HEK293 (cell line): ENCODE data around the gene STIL.

Experiments
- CTCF ChIA-PET: fragments of 350-600 bp; formaldehyde crosslinking; extraction: SDS; loops from one replicate; lab custom pipeline; 2021; ENCODE audit warnings: antibody characterized with exemption; lab: Yijun Ruan, JAX
- POLR2A ChIA-PET: fragments of 300-600 bp; formaldehyde crosslinking; extraction: SDS; loops from one replicate; lab custom pipeline; 2020; ENCODE audit warnings: antibody characterized with exemption, inconsistent platforms; lab: Yijun Ruan, JAX
- H3K27ac ChIP-seq: fragments of 200-500 bp; sonication (Bioruptor generic); 2 replicates; pipeline ENCODE4 v1.5.1; 2014; ENCODE audit warnings: low read depth, low read length, control low read depth, inconsistent platforms; ENCODE audit errors: extremely low read depth
- H3K36me3 ChIP-seq, 2 experiments: fragments of 200-500 bp in 1 of 2; sonication (Bioruptor generic) in 1 of 2; 1 replicate in 1 of 2; 2 replicates in 1 of 2; pipeline ENCODE4 v1.5.1; 2014 to 2017; ENCODE audit warnings: inconsistent platforms in 2 of 2, low read length in 2 of 2; ENCODE audit not compliant: control insufficient read depth in 2 of 2, insufficient read depth in 1 of 2
- H3K4me1 ChIP-seq: fragments of 200-500 bp; sonication (Bioruptor generic); 2 replicates; pipeline ENCODE4 v1.5.1; 2014; ENCODE audit warnings: mild to moderate bottlenecking, low read length, inconsistent platforms; ENCODE audit not compliant: control insufficient read depth, insufficient read depth
- H3K4me3 ChIP-seq: 2 replicates; pipeline ENCODE4 v1.5.1; 2011; ENCODE audit warnings: low read depth, mild to moderate bottlenecking, control low read depth, low read length, moderate library complexity
- H3K9me3 ChIP-seq: fragments of 200-500 bp; sonication (Bioruptor generic); 2 replicates; pipeline ENCODE4 v1.5.1; 2014; ENCODE audit warnings: low read depth, low read length, inconsistent platforms; ENCODE audit not compliant: control insufficient read depth, insufficient read depth
- OSR2 ChIP-seq: fragments of 450-650 bp; formaldehyde crosslinking; IDR thresholded peaks from 2 replicates; pipeline ENCODE4 v1.5.1; 2016; ENCODE audit warnings: missing biosample characterization, missing genetic modification characterization
- OVOL3 ChIP-seq: fragments of 450-650 bp; formaldehyde crosslinking; IDR thresholded peaks from 2 replicates; pipeline ENCODE4 v1.5.1; 2016; ENCODE audit warnings: missing biosample characterization, missing genetic modification characterization
- PRDM1 ChIP-seq: fragments of 450-650 bp; formaldehyde crosslinking; IDR thresholded peaks from 2 replicates; pipeline ENCODE4; 2016; ENCODE audit warnings: missing biosample characterization, missing genetic modification characterization
- TRIM28 ChIP-seq: IDR thresholded peaks from 2 replicates; pipeline ENCODE4 v1.6.1; 2011; ENCODE audit warnings: low read length, control low read depth, borderline replicate concordance
- YY1 ChIP-seq: fragments of 450-650 bp; formaldehyde crosslinking; IDR thresholded peaks from 2 replicates; pipeline ENCODE4 v1.5.1; 2018; ENCODE audit warnings: missing biosample characterization, missing genetic modification characterization
- ZBTB48 ChIP-seq: fragments of 450-650 bp; formaldehyde crosslinking; IDR thresholded peaks from 2 replicates; pipeline ENCODE4 v1.5.1; 2016; ENCODE audit warnings: missing biosample characterization, missing genetic modification characterization
- ZIC2 ChIP-seq: fragments of 450-650 bp; formaldehyde crosslinking; IDR thresholded peaks from 2 replicates; pipeline ENCODE4 v1.5.1; 2016; ENCODE audit warnings: missing biosample characterization, missing genetic modification characterization
- ZNF121 ChIP-seq: fragments of 450-650 bp; formaldehyde crosslinking; IDR thresholded peaks from 2 replicates; pipeline ENCODE4 v1.5.1; 2016; ENCODE audit warnings: missing biosample characterization, missing genetic modification characterization
- ZNF133 ChIP-seq: fragments of 450-650 bp; formaldehyde crosslinking; IDR thresholded peaks from 2 replicates; pipeline ENCODE4 v1.5.1; 2016; ENCODE audit warnings: missing biosample characterization, missing genetic modification characterization
- ZNF223 ChIP-seq: fragments of 450-650 bp; formaldehyde crosslinking; IDR thresholded peaks from 2 replicates; pipeline ENCODE4 v1.5.1; 2016; ENCODE audit warnings: missing biosample characterization, missing genetic modification characterization
- ZNF311 ChIP-seq: fragments of 450-650 bp; formaldehyde crosslinking; IDR thresholded peaks from 2 replicates; pipeline ENCODE4 v1.5.1; 2017; ENCODE audit warnings: missing biosample characterization, missing genetic modification characterization, borderline replicate concordance
- ZNF335 ChIP-seq: fragments of 450-650 bp; formaldehyde crosslinking; conservative IDR thresholded peaks from 2 replicates; pipeline ENCODE4 v1.5.1; 2016; ENCODE audit warnings: missing biosample characterization, missing genetic modification characterization
- ZNF366 ChIP-seq: fragments of 450-650 bp; formaldehyde crosslinking; conservative IDR thresholded peaks from 2 replicates; pipeline ENCODE4 v1.5.1; 2016; ENCODE audit warnings: missing biosample characterization, missing genetic modification characterization
- ZNF391 ChIP-seq: fragments of 450-650 bp; formaldehyde crosslinking; IDR thresholded peaks from 2 replicates; pipeline ENCODE4 v1.5.1; 2016; ENCODE audit warnings: low read depth, missing biosample characterization, missing genetic modification characterization, borderline replicate concordance
- ZNF404 ChIP-seq: fragments of 450-650 bp; formaldehyde crosslinking; IDR thresholded peaks from 2 replicates; pipeline ENCODE4 v1.5.1; 2017; ENCODE audit warnings: missing biosample characterization, missing genetic modification characterization
- ZNF48 ChIP-seq: fragments of 450-650 bp; formaldehyde crosslinking; IDR thresholded peaks from 2 replicates; pipeline ENCODE4 v1.5.1; 2016; ENCODE audit warnings: missing biosample characterization, missing genetic modification characterization
- ZNF501 ChIP-seq: fragments of 450-650 bp; formaldehyde crosslinking; IDR thresholded peaks from 2 replicates; pipeline ENCODE4 v1.5.1; 2016; ENCODE audit warnings: missing biosample characterization, missing genetic modification characterization
- ZNF513 ChIP-seq: fragments of 450-650 bp; IDR thresholded peaks from 2 replicates; pipeline ENCODE4 v1.5.1; 2018; ENCODE audit warnings: missing biosample characterization, missing genetic modification characterization
- ZNF792 ChIP-seq: fragments of 450-650 bp; formaldehyde crosslinking; IDR thresholded peaks from 2 replicates; pipeline ENCODE4 v1.5.1; 2016; ENCODE audit warnings: missing biosample characterization, missing genetic modification characterization
- ZNF837 ChIP-seq: fragments of 450-650 bp; formaldehyde crosslinking; IDR thresholded peaks from 2 replicates; pipeline ENCODE4 v1.5.1; 2016; ENCODE audit warnings: missing biosample characterization, missing genetic modification characterization
- TF ChIP-seq, protein P1 (sequence below): fragments of 450-650 bp; formaldehyde crosslinking; IDR thresholded peaks from 2 replicates; pipeline ENCODE4 v1.5.1; 2016; ENCODE audit warnings: missing biosample characterization, missing genetic modification characterization, borderline replicate concordance
- TF ChIP-seq, protein P2 (sequence below): fragments of 450-650 bp; formaldehyde crosslinking; IDR thresholded peaks from 2 replicates; pipeline ENCODE4 v1.5.1; 2016; ENCODE audit warnings: missing biosample characterization, missing genetic modification characterization, borderline replicate concordance

The STIL gene

DNA sequence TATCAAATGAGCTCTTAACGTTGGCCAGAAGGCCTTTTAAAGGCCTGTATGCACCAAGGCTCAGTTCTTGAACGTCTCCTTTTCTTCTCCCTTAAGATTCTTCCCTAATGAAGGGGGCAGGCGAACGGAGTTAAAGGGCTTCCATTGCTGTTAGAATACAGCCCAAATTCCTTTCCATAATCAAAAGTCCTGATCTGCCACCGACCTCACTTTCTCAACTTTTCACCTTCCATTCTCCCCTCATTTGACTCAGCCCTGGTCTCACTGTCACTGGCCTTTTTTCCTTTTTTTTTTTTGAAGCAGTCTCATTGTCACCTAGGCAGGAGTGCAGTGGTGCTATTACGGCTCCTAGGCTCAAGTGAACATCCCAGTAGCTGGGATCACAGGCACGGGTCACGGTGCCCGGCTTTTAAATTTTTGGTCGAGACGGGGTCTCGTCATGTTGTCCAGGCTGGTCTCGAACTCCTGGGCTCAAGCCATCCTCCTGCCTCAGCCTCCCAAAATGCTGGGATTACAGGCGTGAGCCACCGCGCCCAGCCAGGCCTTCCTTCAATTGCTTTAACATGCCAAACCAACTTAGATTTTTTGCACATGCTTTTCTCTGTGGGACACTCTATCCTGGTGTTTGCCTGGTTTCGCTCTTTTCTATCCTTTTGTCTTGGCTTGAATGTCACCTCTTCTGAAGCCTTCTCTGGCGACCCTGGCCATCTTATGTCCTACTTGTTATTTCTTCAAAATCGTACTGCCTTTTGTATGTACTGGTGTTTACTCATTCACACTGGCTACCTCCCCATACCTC is 19.0 kb upstream of the STIL start:
- H3K4me3 ChIP-seq = peak overlapping the region; percentile 84
- H3K9me3 ChIP-seq = no peaks in the 10 kb centered on the region
- ChIA-PET POLR2A (interaction anchor here (0.5 to 4.7 kb wide), 9 partner anchors 8 to 393 kb away, joined by 3 to 88 read pairs (median 4); partner anchors contain the start of genes FOXD2 and STIL), CTCF (interaction anchor here (0.8 to 2.8 kb wide), 3 partner anchors 9 to 19 kb away, joined by 4 to 20 read pairs (median 9); partner anchors contain the start of gene STIL)
- no peaks in the 10 kb centered on the region for H3K4me1 ChIP-seq
- peak overlapping the region; percentile 99 for H3K27ac ChIP-seq
- no peak for TF ChIP-seq ZNF311
- TF ChIP-seq, protein P1, sequence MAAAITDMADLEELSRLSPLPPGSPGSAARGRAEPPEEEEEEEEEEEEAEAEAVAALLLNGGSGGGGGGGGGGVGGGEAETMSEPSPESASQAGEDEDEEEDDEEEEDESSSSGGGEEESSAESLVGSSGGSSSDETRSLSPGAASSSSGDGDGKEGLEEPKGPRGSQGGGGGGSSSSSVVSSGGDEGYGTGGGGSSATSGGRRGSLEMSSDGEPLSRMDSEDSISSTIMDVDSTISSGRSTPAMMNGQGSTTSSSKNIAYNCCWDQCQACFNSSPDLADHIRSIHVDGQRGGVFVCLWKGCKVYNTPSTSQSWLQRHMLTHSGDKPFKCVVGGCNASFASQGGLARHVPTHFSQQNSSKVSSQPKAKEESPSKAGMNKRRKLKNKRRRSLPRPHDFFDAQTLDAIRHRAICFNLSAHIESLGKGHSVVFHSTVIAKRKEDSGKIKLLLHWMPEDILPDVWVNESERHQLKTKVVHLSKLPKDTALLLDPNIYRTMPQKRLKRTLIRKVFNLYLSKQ (tag by site-specific recombination) = no peak
- TF ChIP-seq PRDM1 (tag by site-specific recombination) = peak; percentile 90
- no peak for TF ChIP-seq OVOL3
- TF ChIP-seq ZNF133 = no peak
- TF ChIP-seq, protein P2, sequence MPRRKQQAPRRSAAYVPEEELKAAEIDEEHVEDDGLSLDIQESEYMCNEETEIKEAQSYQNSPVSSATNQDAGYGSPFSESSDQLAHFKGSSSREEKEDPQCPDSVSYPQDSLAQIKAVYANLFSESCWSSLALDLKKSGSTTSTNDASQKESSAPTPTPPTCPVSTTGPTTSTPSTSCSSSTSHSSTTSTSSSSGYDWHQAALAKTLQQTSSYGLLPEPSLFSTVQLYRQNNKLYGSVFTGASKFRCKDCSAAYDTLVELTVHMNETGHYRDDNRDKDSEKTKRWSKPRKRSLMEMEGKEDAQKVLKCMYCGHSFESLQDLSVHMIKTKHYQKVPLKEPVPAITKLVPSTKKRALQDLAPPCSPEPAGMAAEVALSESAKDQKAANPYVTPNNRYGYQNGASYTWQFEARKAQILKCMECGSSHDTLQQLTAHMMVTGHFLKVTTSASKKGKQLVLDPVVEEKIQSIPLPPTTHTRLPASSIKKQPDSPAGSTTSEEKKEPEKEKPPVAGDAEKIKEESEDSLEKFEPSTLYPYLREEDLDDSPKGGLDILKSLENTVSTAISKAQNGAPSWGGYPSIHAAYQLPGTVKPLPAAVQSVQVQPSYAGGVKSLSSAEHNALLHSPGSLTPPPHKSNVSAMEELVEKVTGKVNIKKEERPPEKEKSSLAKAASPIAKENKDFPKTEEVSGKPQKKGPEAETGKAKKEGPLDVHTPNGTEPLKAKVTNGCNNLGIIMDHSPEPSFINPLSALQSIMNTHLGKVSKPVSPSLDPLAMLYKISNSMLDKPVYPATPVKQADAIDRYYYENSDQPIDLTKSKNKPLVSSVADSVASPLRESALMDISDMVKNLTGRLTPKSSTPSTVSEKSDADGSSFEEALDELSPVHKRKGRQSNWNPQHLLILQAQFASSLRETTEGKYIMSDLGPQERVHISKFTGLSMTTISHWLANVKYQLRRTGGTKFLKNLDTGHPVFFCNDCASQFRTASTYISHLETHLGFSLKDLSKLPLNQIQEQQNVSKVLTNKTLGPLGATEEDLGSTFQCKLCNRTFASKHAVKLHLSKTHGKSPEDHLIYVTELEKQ = no peak
- peak; percentile 33; the same call in 1 of the 2 replicates for TF ChIP-seq ZNF501 (tag by site-specific recombination)
- TF ChIP-seq TRIM28 = peak; percentile 76; the same call in 1 of the 2 replicates
- TF ChIP-seq ZNF404 (tag by site-specific recombination) = no peak
- TF ChIP-seq OSR2 (tag by site-specific recombination) = no peak
- no peak for TF ChIP-seq ZNF837 (tag by site-specific recombination)
- TF ChIP-seq ZNF513 (tag by site-specific recombination) = no peak
- TF ChIP-seq ZNF366 (tag by site-specific recombination) = 0 out of 2 replicates have a peak, but pooled peaks have one; percentile 26
- peak; percentile 14; the same call in 1 of the 2 replicates for TF ChIP-seq ZNF391 (tag by site-specific recombination)
- no peak for TF ChIP-seq ZNF223 (tag by site-specific recombination)
- TF ChIP-seq YY1 = no peak
- no peak for TF ChIP-seq ZNF792
- TF ChIP-seq ZBTB48 (tag by site-specific recombination) = no peak
- peak; percentile 49; the same call in 1 of the 2 replicates for TF ChIP-seq ZNF335 (tag by site-specific recombination)
- no peak for TF ChIP-seq ZIC2 (tag by site-specific recombination)
- no peak for TF ChIP-seq ZNF48
- TF ChIP-seq ZNF121 (tag by site-specific recombination) = 0 out of 2 replicates have a peak, but pooled peaks have one; percentile 38
- H3K36me3 ChIP-seq = peaks cover 4 to 5% of the 10 kb centered on the region in 2 experiments; a peak in 2 of 3 replicates
